Kidney epithelial cell (primary cell): ENCODE data around the gene MATCAP1. TPM values are rescaled to one million over a fixed set of nuclear protein-coding genes. Genes with fewer than 3 reads are reported as not detected.

Experiments
- DNase-seq: peaks from one replicate; pipeline ENCODE4 v3.0.0-alpha.2; 2010; ENCODE audit warnings: low read depth
- H3K27me3 ChIP-seq: 2 replicates; pipeline ENCODE4 v1.6.0; 2011; ENCODE audit warnings: low read length; ENCODE audit not compliant: control insufficient read depth, insufficient read depth
- H3K36me3 ChIP-seq: 2 replicates; pipeline ENCODE4 v1.5.1; 2011; ENCODE audit warnings: low read length; ENCODE audit not compliant: control insufficient read depth, insufficient read depth
- H3K4me3 ChIP-seq: 2 replicates; pipeline ENCODE4 v1.5.1; 2011; ENCODE audit warnings: low read depth, mild to moderate bottlenecking, control low read depth, low read length
- CTCF ChIP-seq: IDR thresholded peaks from 2 replicates; pipeline ENCODE4 v1.5.1; 2011; ENCODE audit warnings: mild to moderate bottlenecking, moderate library complexity, low read length, control low read depth, inconsistent platforms; ENCODE audit not compliant: insufficient read depth, poor library complexity, severe bottlenecking
- total RNA-seq: library from RNA; depleted of rRNA; stranded (reverse); fragments of >200 nt; gene quantifications from 2 replicates; pipeline ENCODE4 v1.2.3, GENCODE V29; 2015

The MATCAP1 gene
- 10.8 and 16.0 TPM in 2 replicates for total RNA-seq

DNA sequence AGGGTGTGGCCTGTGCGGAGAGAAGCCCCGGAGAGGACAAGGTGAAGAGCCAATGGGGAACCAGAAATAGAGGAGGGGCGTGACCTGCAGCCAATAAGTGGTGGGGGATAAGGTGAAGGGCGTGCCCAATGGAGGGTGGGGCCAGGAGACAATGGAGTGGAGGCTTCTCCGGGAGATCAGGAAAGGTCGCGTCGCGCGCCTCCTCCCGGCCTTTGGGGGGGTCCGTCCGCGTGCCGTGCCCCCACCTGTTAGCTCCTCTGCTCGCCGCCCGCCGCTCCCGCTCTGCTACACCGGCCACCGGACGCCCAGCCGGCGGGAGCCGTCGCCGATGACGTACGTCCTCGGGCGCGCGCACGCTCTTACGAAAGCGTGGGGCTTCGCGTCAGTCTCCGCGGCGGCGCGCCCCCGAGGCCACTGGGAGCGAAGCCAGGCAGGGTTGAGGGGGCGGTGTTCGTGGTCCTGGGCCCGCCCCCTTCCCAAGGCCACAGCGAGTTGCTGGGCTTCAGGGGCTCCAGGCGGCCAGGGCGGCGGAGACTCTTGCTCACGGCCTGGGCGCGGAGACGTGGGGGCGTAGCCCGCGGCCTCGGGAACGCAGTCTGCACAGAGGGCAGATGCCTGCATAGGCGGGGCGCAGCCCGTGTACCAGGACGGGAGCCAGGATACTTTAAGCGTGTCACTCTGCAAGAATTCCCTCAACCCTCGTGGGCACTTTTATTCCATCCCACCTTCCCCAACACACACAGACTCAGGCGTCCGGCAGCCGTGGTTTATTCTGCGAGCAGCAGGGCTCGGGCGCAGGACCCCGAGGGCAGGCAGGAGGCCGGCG lies at the start of gene MATCAP1:
Gene MATCAP1 (minus strand): TSS at position 337 of the 826 bp plus-strand sequence. CDS start 3,353 bp downstream, outside the sequence.
- Histone ChIP-seq H3K36me3 (no peaks in the 10 kb centered on the region), H3K27me3 (peaks cover 6% of the 10 kb centered on the region), H3K4me3 (peak within 1 kb of the TSS; percentile 63)
- peak; percentile 93 for DNase-seq
- TF ChIP-seq CTCF: no peak

- DNase-seq: no peak
- no peaks in the 10 kb centered on the region for H3K27me3 ChIP-seq
- H3K4me3 ChIP-seq: no peak overlapping the region
- peaks cover 4% of the 10 kb centered on the region for H3K36me3 ChIP-seq
- no peak for TF ChIP-seq CTCF
These were observed 47.3 kb upstream of the MATCAP1 start for GRCh38 chr16:67230809-67231660.

GRCh38 chr16:67229906-67230808 lies 46.4 kb upstream of the MATCAP1 start:
- Histone ChIP-seq H3K4me3 (no peak overlapping the region), H3K27me3 (no peaks in the 10 kb centered on the region), H3K36me3 (peaks cover 4% of the 10 kb centered on the region)
- no peak for DNase-seq
- no peak for TF ChIP-seq CTCF

- H3K4me3 ChIP-seq: no peak overlapping the region
- TF ChIP-seq CTCF: no peak
- no peak for DNase-seq
- H3K27me3 ChIP-seq: no peaks in the 10 kb centered on the region
- peaks cover 4% of the 10 kb centered on the region for H3K36me3 ChIP-seq
These were observed 45.1 kb upstream of the MATCAP1 start for GRCh38 chr16:67228905-67229304.

DNA sequence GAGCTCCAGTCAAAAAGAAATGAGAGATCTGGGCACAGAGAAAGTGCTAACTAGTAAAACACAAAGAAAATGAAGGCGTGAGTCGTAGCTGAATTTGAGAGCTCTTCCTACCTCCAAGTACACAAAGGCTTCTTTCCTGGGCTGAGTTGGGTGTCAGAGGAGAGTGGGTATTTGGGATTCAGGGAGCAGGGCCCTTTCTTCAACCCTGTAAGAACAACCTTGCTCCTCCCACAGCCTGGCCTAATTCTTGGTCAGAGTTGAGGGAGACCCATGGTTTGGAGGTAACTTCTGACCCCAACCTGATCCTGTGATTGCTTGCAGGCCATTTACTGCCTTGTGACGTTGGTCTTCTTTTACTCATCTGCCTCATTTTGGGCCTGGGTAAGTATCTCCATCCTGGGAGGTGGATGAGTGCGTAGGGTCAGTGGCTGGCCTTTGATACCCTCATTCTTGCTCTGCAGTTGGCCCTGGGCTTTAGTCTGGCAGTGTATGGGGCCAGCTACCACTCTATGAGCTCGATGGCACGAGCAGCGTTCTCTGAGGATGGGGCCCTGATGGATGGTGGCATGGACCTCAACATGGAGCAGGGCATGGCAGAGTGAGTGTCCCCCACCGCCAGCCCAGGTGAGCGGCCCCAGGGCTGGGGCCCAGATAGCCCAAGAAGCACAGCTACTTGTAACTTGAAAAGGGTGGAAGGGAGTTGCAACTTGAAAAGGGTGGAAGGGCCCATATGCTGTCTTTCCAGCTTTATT lies 44.4 kb upstream of the MATCAP1 start:
- Histone ChIP-seq H3K27me3 (no peaks in the 10 kb centered on the region), H3K4me3 (peak overlapping the region; percentile 99), H3K36me3 (peaks cover 4% of the 10 kb centered on the region)
- TF ChIP-seq CTCF: no peak
- no peak for DNase-seq
